GM08714 (cell line): ENCODE results near the gene PMM2.
"Not testable (repeated sequence)": the region's sequence is repeated elsewhere in the genome, so short reads cannot be mapped to it uniquely, and the experiment has no call there.

Source experiments
- H3K4me3 ChIP-seq: fragments of 200-500 bp; sonication (Bioruptor generic); 2 replicates; pipeline ENCODE4 v1.5.1; 2014; ENCODE audit warnings: mild to moderate bottlenecking, low read length, inconsistent platforms
- ZNF274 ChIP-seq: IDR thresholded peaks from 2 replicates; pipeline ENCODE4 v1.6.1; 2012; ENCODE audit warnings: mild to moderate bottlenecking, low read depth, low read length

Gene PMM2

GRCh38 chr16:8868416-8869211 lies 71.0 kb downstream of the PMM2 start, which contains the start of gene CARHSP1:
CARHSP1 (minus strand) TSS chr16:8869006; CDS start chr16:8859328, 9,678 bp downstream.
- peak within 1 kb of the TSS; percentile 87 for H3K4me3 ChIP-seq
- no peak for TF ChIP-seq ZNF274

GRCh38 chr16:8869212-8869987 lies 71.8 kb downstream of the PMM2 start:
- TF ChIP-seq ZNF274: no peak
- H3K4me3 ChIP-seq: peak overlapping the region; percentile 62; the same call in 1 of the 2 replicates

GRCh38 chr16:8869988-8870241 lies 72.3 kb downstream of the PMM2 start:
- H3K4me3 ChIP-seq: not testable (repeated sequence)

- no peak for TF ChIP-seq ZNF274
Measured at GRCh38 chr16:8872071-8872470, 74.4 kb downstream of the PMM2 start.

GRCh38 chr16:8872967-8873865 lies 75.6 kb downstream of the PMM2 start:
- no peak for TF ChIP-seq ZNF274
- no peak overlapping the region for H3K4me3 ChIP-seq

More at GRCh38 chr16:8872071-8872470, 74.4 kb downstream of the PMM2 start:
- H3K4me3 ChIP-seq: no peak overlapping the region

- H3K4me3 ChIP-seq: not testable (repeated sequence)
Measured at GRCh38 chr16:8873866-8874195, 76.2 kb downstream of the PMM2 start.

- no peak for TF ChIP-seq ZNF274
Measured at GRCh38 chr16:8874388-8874787, 76.7 kb downstream of the PMM2 start.

GRCh38 chr16:8875317-8875716 lies 77.7 kb downstream of the PMM2 start:
- H3K4me3 ChIP-seq: not testable (repeated sequence)

More at GRCh38 chr16:8874388-8874787, 76.7 kb downstream of the PMM2 start:
- H3K4me3 ChIP-seq: no peak overlapping the region

GRCh38 chr16:8877894-8878522 lies 80.4 kb downstream of the PMM2 start:
- H3K4me3 ChIP-seq: no peak overlapping the region
- TF ChIP-seq ZNF274: no peak

GRCh38 chr16:8878523-8878911 lies 80.9 kb downstream of the PMM2 start:
- H3K4me3 ChIP-seq: no peak overlapping the region
- TF ChIP-seq ZNF274: no peak

- TF ChIP-seq ZNF274: no peak
Measured at GRCh38 chr16:8880839-8881510, 83.3 kb downstream of the PMM2 start.

GRCh38 chr16:8882041-8882617 lies 84.5 kb downstream of the PMM2 start, which contains the start of gene LITAFD:
LITAFD (plus strand) TSS chr16:8882351; CDS start chr16:8884356, 2,005 bp downstream.
- TF ChIP-seq ZNF274: no peak
- H3K4me3 ChIP-seq: no peak within 1 kb of the TSS

More at GRCh38 chr16:8880839-8881510, 83.3 kb downstream of the PMM2 start:
- H3K4me3 ChIP-seq: no peak overlapping the region

- TF ChIP-seq ZNF274: no peak
Measured at GRCh38 chr16:8882725-8883377, 85.2 kb downstream of the PMM2 start.

More at GRCh38 chr16:8882725-8883377, 85.2 kb downstream of the PMM2 start:
- no peak overlapping the region for H3K4me3 ChIP-seq
